ENCODE measurements around the gene UMODL1. TPM values are rescaled to one million over a fixed set of nuclear protein-coding genes. Genes with fewer than 3 reads are reported as not detected.

UMODL1 gene
- total RNA-seq, 3 donors from 2014 or later = 0.14 to 0.90 (median 0.16) TPM

- DNase-seq (peak in 1 of 3 donors; percentile 35), ATAC-seq (peak; percentile 55)
- H3K4me1 ChIP-seq (ENCODE audit: low read depth) = peaks cover 9% of the 10 kb centered on the region
- H3K36me3 ChIP-seq (ENCODE audit: low read depth) = no peaks in the 10 kb centered on the region
- no peak overlapping the region for H3K4me3 ChIP-seq
- no peak for TF ChIP-seq CTCF (IDR thresholded peaks at IDR 0.05)
- intact Hi-C loops (cut with DNase I, micrococcal nuclease) = no loop called here
- no peaks in the 10 kb centered on the region for H3K9me3 ChIP-seq
These were observed 73.8 kb downstream of the UMODL1 start for GRCh38 chr21:42144679-42145568.

DNA sequence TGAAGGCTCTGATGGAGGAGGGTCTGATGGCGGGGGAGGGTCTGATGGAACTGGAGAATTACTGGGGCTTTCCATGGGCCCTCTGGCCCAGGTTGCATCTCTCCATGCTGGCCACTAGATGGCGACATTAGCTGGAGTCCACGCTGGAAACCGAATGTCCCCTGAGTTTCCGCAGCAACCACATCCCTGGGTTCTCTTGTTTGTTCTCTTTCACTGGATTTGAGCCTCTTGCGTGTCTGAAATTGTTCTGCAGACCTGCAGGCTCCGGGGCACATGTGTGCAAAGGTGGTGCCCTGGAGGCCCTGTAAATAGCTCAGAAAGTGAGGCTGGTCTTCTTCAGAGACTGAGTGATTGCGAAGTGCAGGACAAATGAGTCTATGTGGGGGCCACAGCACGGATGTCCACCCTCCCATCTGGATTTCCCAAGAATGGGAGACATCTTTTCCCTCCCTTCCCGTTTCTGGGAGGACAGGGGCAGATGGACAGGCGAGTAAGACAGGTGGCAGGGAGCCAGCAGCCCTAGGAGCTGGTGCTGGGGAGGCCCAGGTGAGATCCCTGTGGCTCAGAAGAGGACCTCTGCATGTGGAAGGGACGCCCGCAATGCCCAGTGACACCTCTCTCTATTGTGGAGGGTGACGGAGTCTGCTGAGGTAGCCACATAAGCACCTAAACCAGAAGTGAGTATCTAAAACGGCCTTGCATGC is 74.6 kb downstream of the UMODL1 start:
- Histone ChIP-seq H3K4me3 (no peak overlapping the region), H3K36me3 (ENCODE audit: low read depth) (no peaks in the 10 kb centered on the region), H3K9me3 (no peaks in the 10 kb centered on the region), H3K4me1 (ENCODE audit: low read depth) (peaks cover 9% of the 10 kb centered on the region)
- TF ChIP-seq CTCF (IDR thresholded peaks at IDR 0.05) = peak; percentile 79
- peak; percentile 93 for ATAC-seq
- intact Hi-C loops (cut with DNase I, micrococcal nuclease) = no loop called here
- peak; percentile 49 to 66 (median 60) for DNase-seq

- DNase-seq = peak in 1 of 3 donors; percentile 19
- no peak for TF ChIP-seq CTCF (IDR thresholded peaks at IDR 0.05)
- intact Hi-C loops (cut with DNase I, micrococcal nuclease) = no loop called here
- peaks cover 9% of the 10 kb centered on the region for H3K4me1 ChIP-seq (ENCODE audit: low read depth)
- H3K4me3 ChIP-seq = no peak overlapping the region
- no peaks in the 10 kb centered on the region for H3K9me3 ChIP-seq
- H3K36me3 ChIP-seq (ENCODE audit: low read depth) = no peaks in the 10 kb centered on the region
- ATAC-seq = no peak
These were observed 75.2 kb downstream of the UMODL1 start for GRCh38 chr21:42146273-42146805.

DNA sequence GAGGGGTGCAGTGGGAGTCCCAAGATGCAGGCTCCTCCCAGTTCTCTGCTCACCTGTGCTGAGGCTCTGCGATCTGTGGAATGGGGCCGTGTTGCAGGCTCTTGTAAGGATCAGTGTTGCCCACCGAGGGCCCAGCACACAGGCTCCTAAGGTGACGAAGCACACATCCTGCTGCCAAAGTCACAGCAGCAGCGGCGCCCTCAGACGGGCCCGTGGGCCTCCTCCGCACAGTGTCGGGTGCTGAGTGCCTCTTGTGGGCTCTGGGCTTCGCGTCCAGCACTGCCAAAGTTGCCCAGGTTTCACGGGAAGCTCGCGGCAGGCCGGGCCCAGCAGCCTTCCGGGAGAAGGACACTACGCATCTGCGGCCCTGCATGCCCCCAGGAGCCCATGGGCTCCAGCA is 75.7 kb downstream of the UMODL1 start:
- TF ChIP-seq CTCF (IDR thresholded peaks at IDR 0.05) = no peak
- no peak overlapping the region for H3K4me3 ChIP-seq
- DNase-seq (peak in 2 of 3 donors; percentile 21 to 44), ATAC-seq (no peak)
- peaks cover 9% of the 10 kb centered on the region for H3K4me1 ChIP-seq (ENCODE audit: low read depth)
- H3K36me3 ChIP-seq (ENCODE audit: low read depth) = no peaks in the 10 kb centered on the region
- no peaks in the 10 kb centered on the region for H3K9me3 ChIP-seq
- intact Hi-C loops (cut with DNase I, micrococcal nuclease) = no loop called here

- Histone ChIP-seq H3K4me3 (no peak overlapping the region), H3K4me1 (ENCODE audit: low read depth) (peaks cover 9% of the 10 kb centered on the region), H3K36me3 (ENCODE audit: low read depth) (no peaks in the 10 kb centered on the region), H3K9me3 (no peaks in the 10 kb centered on the region)
- DNase-seq (peak in 2 of 3 donors; percentile 14 to 40), ATAC-seq (no peak)
- intact Hi-C loops (cut with DNase I, micrococcal nuclease) = no loop called here
- TF ChIP-seq CTCF (IDR thresholded peaks at IDR 0.05) = no peak
These were observed 76.4 kb downstream of the UMODL1 start for GRCh38 chr21:42147386-42148020.

Measured in mucosa of descending colon (tissue), 3 donors.